Activated naive CD4-positive, alpha-beta T cell treated with anti-CD3 and anti-CD28 coated beads for 36 hours (primary cell): ENCODE measurements around the gene AFG1L. TPM values are rescaled to one million over a fixed set of nuclear protein-coding genes. Genes with fewer than 3 reads are reported as not detected.
"Not testable (repeated sequence)": the region's sequence is repeated elsewhere in the genome, so short reads cannot be mapped to it uniquely, and the experiment has no call there.

Source experiments
- CTCF ChIA-PET: fragments of 350-600 bp; sonication (Branson Sonifier 250); formaldehyde crosslinking; loops from one replicate; lab custom pipeline; 2021; ENCODE audit warnings: antibody characterized with exemption; lab: Charles Lee
- DNase-seq: peaks from one replicate; pipeline ENCODE4 v3.0.0-alpha.2; 2020
- H3K27ac Mint-ChIP-seq: one replicate; pipeline ENCODE4 v1.8.0; 2021; ENCODE audit warnings: mild to moderate bottlenecking, mixed read lengths
- H3K27me3 Mint-ChIP-seq: one replicate; pipeline ENCODE4 v1.8.0; 2021; ENCODE audit warnings: low read depth, mixed read lengths
- H3K36me3 Mint-ChIP-seq: one replicate; pipeline ENCODE4 v1.8.0; 2021; ENCODE audit warnings: low read depth, mixed read lengths
- H3K4me1 Mint-ChIP-seq: one replicate; pipeline ENCODE4 v1.8.0; 2021; ENCODE audit warnings: low read depth, mixed read lengths
- H3K4me3 Mint-ChIP-seq: one replicate; pipeline ENCODE4 v1.8.0; 2021; ENCODE audit warnings: mild to moderate bottlenecking, moderate library complexity, mixed read lengths
- H3K9me3 Mint-ChIP-seq: one replicate; pipeline ENCODE4 v1.8.0; 2021; ENCODE audit warnings: mixed read lengths
- intact Hi-C: fragments of 100-400 bp; cut with micrococcal nuclease; formaldehyde crosslinking; loops from one replicate; pipeline ENCODE4 v1.15.1; 2023
- total RNA-seq, 2 experiments: library from RNA; stranded (reverse); gene quantifications; one replicate each; pipeline ENCODE4 v1.2.3, GENCODE V29; 2021

AFG1L gene
- total RNA-seq, 2 experiments from 2014 or later = 5.4 to 5.9 TPM

- H3K27ac Mint-ChIP-seq, H3K4me3 Mint-ChIP-seq, H3K9me3 Mint-ChIP-seq, H3K27me3 Mint-ChIP-seq, DNase-seq, H3K36me3 Mint-ChIP-seq, CTCF ChIA-PET: not testable (repeated sequence)
- intact Hi-C loops = loop anchor here (10.0 kb wide), 1 partner anchor 735 kb away; no protein-coding TSS in a partner anchor
- H3K4me1 Mint-ChIP-seq = peaks cover 18% of the 10 kb centered on the region
These were observed 154.9 kb downstream of the AFG1L start for GRCh38 chr6:108449717-108450116.

GRCh38 chr6:108451816-108452215, 157.0 kb downstream of the AFG1L start:
- peaks cover 4% of the 10 kb centered on the region for H3K4me1 Mint-ChIP-seq
- CTCF ChIA-PET = no interaction called here
- intact Hi-C loops = no loop called here
- no peak overlapping the region for H3K27ac Mint-ChIP-seq
- no peak for DNase-seq
- no peaks in the 10 kb centered on the region for H3K9me3 Mint-ChIP-seq
- H3K4me3 Mint-ChIP-seq = no peak overlapping the region
- H3K36me3 Mint-ChIP-seq = no peaks in the 10 kb centered on the region
- H3K27me3 Mint-ChIP-seq = peaks cover 5% of the 10 kb centered on the region

- H3K27me3 Mint-ChIP-seq = peaks cover 6% of the 10 kb centered on the region
- no peak overlapping the region for H3K4me3 Mint-ChIP-seq
- no peaks in the 10 kb centered on the region for H3K36me3 Mint-ChIP-seq
- H3K27ac Mint-ChIP-seq = no peak overlapping the region
- no peaks in the 10 kb centered on the region for H3K9me3 Mint-ChIP-seq
- no peak for DNase-seq
- CTCF ChIA-PET = no interaction called here
- intact Hi-C loops = no loop called here
- H3K4me1 Mint-ChIP-seq = peaks cover 4% of the 10 kb centered on the region
These were observed 157.9 kb downstream of the AFG1L start for GRCh38 chr6:108452711-108453195.

GRCh38 chr6:108453601-108454185, 158.8 kb downstream of the AFG1L start:
- CTCF ChIA-PET = interaction anchor here (0.6 to 1.2 kb wide), 4 partner anchors 39 to 311 kb away, joined by 3 read pairs; no protein-coding TSS in a partner anchor
- Mint-ChIP-seq H3K27ac (no peak overlapping the region), H3K27me3 (peaks cover 10% of the 10 kb centered on the region), H3K4me3 (no peak overlapping the region), H3K36me3 (peaks cover 2% of the 10 kb centered on the region), H3K4me1 (peaks cover 4% of the 10 kb centered on the region), H3K9me3 (peaks cover 2% of the 10 kb centered on the region)
- intact Hi-C loops = no loop called here
- DNase-seq = no peak

DNA sequence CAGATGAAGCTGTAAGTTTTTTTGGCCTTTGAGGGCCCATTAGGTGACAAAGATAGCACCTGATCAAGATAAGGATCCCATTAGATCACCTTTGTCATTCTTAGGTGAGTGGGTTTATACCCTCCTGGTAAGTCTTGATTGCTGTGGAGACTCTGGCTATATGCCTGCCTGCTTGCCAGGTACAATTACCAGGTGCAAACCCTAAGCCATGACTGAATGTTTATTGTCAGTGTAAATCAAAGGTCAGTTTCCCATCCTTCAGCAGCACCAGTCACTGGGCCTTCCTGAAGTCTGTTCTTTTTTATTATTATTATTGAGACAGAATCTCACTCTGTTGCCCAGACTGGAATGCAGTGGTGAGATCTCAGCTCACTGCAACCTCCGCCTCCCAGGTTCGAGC, 159.5 kb downstream of the AFG1L start:
- Mint-ChIP-seq H3K4me1 (peaks cover 4% of the 10 kb centered on the region), H3K9me3 (peaks cover 2% of the 10 kb centered on the region), H3K27ac (no peak overlapping the region), H3K4me3 (no peak overlapping the region), H3K27me3 (peaks cover 14% of the 10 kb centered on the region), H3K36me3 (peaks cover 2% of the 10 kb centered on the region)
- CTCF ChIA-PET = interaction anchor here (1.2 kb wide), 1 partner anchor 41 kb away, joined by 3 read pairs; no protein-coding TSS in a partner anchor
- intact Hi-C loops = no loop called here
- no peak for DNase-seq

GRCh38 chr6:108455688-108456087, 160.8 kb downstream of the AFG1L start:
- no peak overlapping the region for H3K27ac Mint-ChIP-seq
- CTCF ChIA-PET = no interaction called here

DNA sequence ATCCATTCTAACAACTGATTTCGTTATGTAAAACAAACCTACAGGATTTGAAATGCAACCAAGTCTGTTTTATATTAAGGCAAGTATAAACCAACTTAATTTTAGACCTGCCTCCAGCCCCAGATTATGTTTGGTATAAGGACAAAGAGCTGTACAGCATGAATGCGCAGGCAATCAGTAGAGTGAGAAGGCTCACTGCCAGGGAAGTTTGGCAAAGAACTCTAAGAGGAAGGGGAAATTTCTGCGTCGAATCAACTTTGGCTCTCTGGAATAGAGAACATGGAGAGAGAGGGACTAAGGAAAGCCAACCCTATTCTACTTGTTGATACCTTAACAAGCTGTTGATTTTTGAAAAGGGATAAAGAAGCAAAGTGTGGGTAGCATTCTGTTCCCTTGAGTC, 168.9 kb downstream of the AFG1L start:
- intact Hi-C loops = no loop called here
- H3K4me3 Mint-ChIP-seq = no peak overlapping the region
- H3K27me3 Mint-ChIP-seq = peaks cover 7% of the 10 kb centered on the region
- no peaks in the 10 kb centered on the region for H3K36me3 Mint-ChIP-seq
- H3K27ac Mint-ChIP-seq = no peak overlapping the region
- CTCF ChIA-PET = interaction anchor here (1.0 to 1.4 kb wide), 2 partner anchors 10 to 609 kb away, joined by 3 read pairs; no protein-coding TSS in a partner anchor
- DNase-seq = no peak
- H3K4me1 Mint-ChIP-seq = no peaks in the 10 kb centered on the region
- H3K9me3 Mint-ChIP-seq = no peaks in the 10 kb centered on the region

More at GRCh38 chr6:108455688-108456087, 160.8 kb downstream of the AFG1L start:
- H3K36me3 Mint-ChIP-seq = peaks cover 2% of the 10 kb centered on the region
- peaks cover 4% of the 10 kb centered on the region for H3K4me1 Mint-ChIP-seq
- peaks cover 14% of the 10 kb centered on the region for H3K27me3 Mint-ChIP-seq
- no peak for DNase-seq
- intact Hi-C loops = no loop called here
- peaks cover 2% of the 10 kb centered on the region for H3K9me3 Mint-ChIP-seq
- H3K4me3 Mint-ChIP-seq = no peak overlapping the region

- Mint-ChIP-seq H3K9me3 (no peaks in the 10 kb centered on the region), H3K4me3 (no peak overlapping the region), H3K27me3 (peaks cover 8% of the 10 kb centered on the region), H3K27ac (no peak overlapping the region), H3K36me3 (no peaks in the 10 kb centered on the region), H3K4me1 (no peaks in the 10 kb centered on the region)
- no peak for DNase-seq
- CTCF ChIA-PET = interaction anchor here (1.0 kb wide), 1 partner anchor 9 kb away, joined by 3 read pairs; no protein-coding TSS in a partner anchor
- intact Hi-C loops = no loop called here
These were observed 169.7 kb downstream of the AFG1L start for GRCh38 chr6:108464418-108465097.

DNA sequence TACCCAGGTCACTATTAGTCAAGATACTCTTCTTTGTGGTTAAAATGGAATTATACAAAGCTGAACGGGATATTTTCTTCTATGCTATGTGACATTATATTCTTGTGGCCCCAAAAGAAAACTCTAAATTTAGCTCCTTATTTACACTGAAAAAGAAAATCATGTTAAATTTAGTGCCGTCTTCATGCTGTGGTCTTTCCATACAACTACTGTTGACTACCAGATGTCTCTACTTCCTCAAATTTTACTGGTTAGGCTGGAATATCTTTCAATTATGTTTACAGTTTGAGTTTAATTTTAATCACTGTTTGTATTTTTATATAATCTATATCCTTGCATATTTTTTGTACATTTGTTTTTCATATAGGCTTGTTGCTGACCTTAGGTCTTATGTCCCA, 170.2 kb downstream of the AFG1L start:
- Mint-ChIP-seq H3K9me3 (no peaks in the 10 kb centered on the region), H3K4me1 (no peaks in the 10 kb centered on the region), H3K27ac (no peak overlapping the region), H3K4me3 (no peak overlapping the region), H3K27me3 (peaks cover 9% of the 10 kb centered on the region), H3K36me3 (no peaks in the 10 kb centered on the region)
- intact Hi-C loops = no loop called here
- DNase-seq = no peak
- CTCF ChIA-PET = no interaction called here

DNA sequence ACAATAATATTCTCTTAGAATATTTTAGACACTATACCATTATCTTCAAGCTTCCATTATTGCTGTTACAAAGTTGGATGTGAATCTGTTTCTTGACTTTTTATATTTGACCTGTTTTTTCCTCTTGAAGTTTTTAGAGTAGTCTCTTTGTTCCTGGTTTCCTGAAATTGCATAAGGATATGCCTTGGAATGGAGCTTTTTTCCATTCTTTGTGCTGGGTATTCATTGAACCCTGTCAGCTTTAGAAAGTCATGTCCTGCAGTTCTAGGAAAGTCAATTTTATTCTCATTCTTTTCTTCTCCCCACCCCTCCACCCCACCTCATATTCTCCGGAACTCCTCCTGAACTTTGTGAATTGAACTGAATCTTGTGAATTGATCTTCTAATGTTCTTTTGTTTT, 173.5 kb downstream of the AFG1L start:
- peaks cover 3% of the 10 kb centered on the region for H3K36me3 Mint-ChIP-seq
- H3K4me3 Mint-ChIP-seq = no peak overlapping the region
- H3K4me1 Mint-ChIP-seq = no peaks in the 10 kb centered on the region
- no peak overlapping the region for H3K27ac Mint-ChIP-seq
- CTCF ChIA-PET = interaction anchor here (0.7 kb wide), 1 partner anchor 21 kb away, joined by 3 read pairs; no protein-coding TSS in a partner anchor
- intact Hi-C loops = no loop called here
- DNase-seq = no peak
- H3K9me3 Mint-ChIP-seq = no peaks in the 10 kb centered on the region
- peaks cover 11% of the 10 kb centered on the region for H3K27me3 Mint-ChIP-seq

GRCh38 chr6:108469316-108469715, 174.5 kb downstream of the AFG1L start:
- DNase-seq = no peak
- Mint-ChIP-seq H3K9me3 (no peaks in the 10 kb centered on the region), H3K36me3 (peaks cover 6% of the 10 kb centered on the region), H3K27me3 (peaks cover 12% of the 10 kb centered on the region), H3K27ac (no peak overlapping the region), H3K4me3 (no peak overlapping the region), H3K4me1 (peaks cover 3% of the 10 kb centered on the region)
- intact Hi-C loops = no loop called here
- CTCF ChIA-PET = interaction anchor here (0.5 kb wide), 1 partner anchor 24 kb away, joined by 4 read pairs; no protein-coding TSS in a partner anchor

DNA sequence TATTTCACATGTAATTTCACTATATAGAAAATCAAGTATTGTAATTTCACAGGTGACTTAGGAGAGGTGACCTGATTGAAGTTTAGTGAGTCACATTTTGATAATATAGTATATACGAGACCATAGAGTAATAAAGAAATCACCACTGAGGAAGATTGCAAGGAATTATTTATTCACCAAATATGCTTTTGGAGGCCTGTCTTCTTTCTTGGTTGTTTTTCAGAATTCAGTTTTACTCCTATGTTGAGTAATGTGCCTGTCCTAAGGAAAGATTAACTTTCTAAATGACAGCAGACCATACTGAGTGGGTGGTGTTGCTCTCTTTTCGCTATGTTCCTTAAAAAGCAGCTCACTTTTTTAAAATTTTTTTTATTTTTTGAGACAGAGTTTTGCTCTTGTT, 178.3 kb downstream of the AFG1L start:
- H3K4me1 Mint-ChIP-seq = peaks cover 3% of the 10 kb centered on the region
- H3K27me3 Mint-ChIP-seq = peaks cover 17% of the 10 kb centered on the region
- DNase-seq = no peak
- H3K4me3 Mint-ChIP-seq = no peak overlapping the region
- CTCF ChIA-PET = interaction anchor here (1.2 kb wide), 1 partner anchor 18 kb away, joined by 3 read pairs; no protein-coding TSS in a partner anchor
- H3K9me3 Mint-ChIP-seq = no peaks in the 10 kb centered on the region
- H3K27ac Mint-ChIP-seq = no peak overlapping the region
- intact Hi-C loops = loop anchor here (1.0 kb wide), 1 partner anchor 28 kb away; no protein-coding TSS in a partner anchor
- peaks cover 13% of the 10 kb centered on the region for H3K36me3 Mint-ChIP-seq
